C4-2B (cell line): ENCODE data around the gene OR10V1.

Experiments
- CTCF ChIP-seq: fragments of 450-650 bp; conservative IDR thresholded peaks from 2 replicates; pipeline ENCODE4 v1.5.1; 2017; ENCODE audit warnings: mild to moderate bottlenecking
- ZFX ChIP-seq: fragments of 450-650 bp; IDR thresholded peaks from 2 replicates; pipeline ENCODE4 v1.6.1; 2017

- TF ChIP-seq CTCF (peak; percentile 95), ZFX (no peak)
These were observed 40.2 kb upstream of the OR10V1 start for GRCh38 chr11:59753650-59754493.
